Measurements from ENCODE around the gene MLPH. TPM values are rescaled to one million over a fixed set of nuclear protein-coding genes. Genes with fewer than 3 reads are reported as not detected.

Gene MLPH
- polyA plus RNA-seq, 1 donor: 3.6 TPM

GRCh38 chr2:237479747-237480146 is 7.3 kb upstream of the MLPH start:
- no peak for DNase-seq

- no peak for DNase-seq
Observed at GRCh38 chr2:237480556-237480955, 6.5 kb upstream of the MLPH start.

- no peak for DNase-seq
Observed at GRCh38 chr2:237480988-237481525, 6.0 kb upstream of the MLPH start.

GRCh38 chr2:237482485-237482884 is 4.6 kb upstream of the MLPH start:
- no peak for DNase-seq

- DNase-seq: no peak
Observed at GRCh38 chr2:237483018-237483731, 3.9 kb upstream of the MLPH start.

- DNase-seq: no peak
Observed at GRCh38 chr2:237485304-237485703, 1.7 kb upstream of the MLPH start.

GRCh38 chr2:237485844-237486243 is 1.2 kb upstream of the MLPH start:
- DNase-seq: no peak

GRCh38 chr2:237486334-237486818 is 675 bp upstream of the MLPH start:
- DNase-seq: no peak

GRCh38 chr2:237487496-237487895 is 445 bp downstream of the MLPH start:
- no peak for DNase-seq

- no peak for DNase-seq
Observed at GRCh38 chr2:237488295-237488694, 1.2 kb downstream of the MLPH start.

- no peak for DNase-seq
Observed at GRCh38 chr2:237488901-237489860, 2.1 kb downstream of the MLPH start.

GRCh38 chr2:237490009-237490711 is 3.1 kb downstream of the MLPH start:
- DNase-seq: no peak

- no peak for DNase-seq
Observed at GRCh38 chr2:237490795-237491194, 3.7 kb downstream of the MLPH start.

GRCh38 chr2:237491515-237492118 is 4.6 kb downstream of the MLPH start:
- no peak for DNase-seq

GRCh38 chr2:237492137-237492890 is 5.3 kb downstream of the MLPH start:
- no peak for DNase-seq

GRCh38 chr2:237494066-237494465 is 7.0 kb downstream of the MLPH start:
- DNase-seq: no peak

GRCh38 chr2:237495521-237496117 is 8.6 kb downstream of the MLPH start:
- no peak for DNase-seq

- DNase-seq: no peak
Observed at GRCh38 chr2:237496428-237496827, 9.4 kb downstream of the MLPH start.

GRCh38 chr2:237497009-237497837 is 10.2 kb downstream of the MLPH start:
- DNase-seq: no peak

GRCh38 chr2:237497838-237498186 is 10.8 kb downstream of the MLPH start:
- DNase-seq: no peak
